PC-9 (cell line): Measurements from ENCODE around the gene RAMP2. TPM values are rescaled to one million over a fixed set of nuclear protein-coding genes. Genes with fewer than 3 reads are reported as not detected.
A peak's percentile ranks its signal among the peaks of the same experiment; 100 is the strongest.

Source experiments
- BruUV-seq: library from RNA; stranded (reverse); fragments of 400-500 nt; replicated peaks from 2 replicates; lab custom pipeline; 2021; lab: Mats Ljungman, UMichigan
- CTCF ChIA-PET: fragments of 300-600 bp; sonication (Branson Sonifier 250); formaldehyde crosslinking; loops from one replicate; lab custom pipeline; 2022; ENCODE audit warnings: antibody characterized with exemption; lab: Charles Lee
- POLR2A ChIA-PET: fragments of 300-600 bp; sonication (Branson Sonifier 250); formaldehyde crosslinking; loops from one replicate; lab custom pipeline; 2022; ENCODE audit warnings: antibody characterized with exemption; ENCODE audit not compliant: unreplicated experiment; lab: Charles Lee
- DNase-seq, 2 experiments: peaks; one replicate each; pipeline versions ENCODE4 v3.0.0 to v3.0.0-alpha.2; 2015 to 2022; ENCODE audit warnings: mixed read lengths in 1 of 2
- H2AFZ ChIP-seq: fragments of 200-600 bp; sonication (generic); 2 replicates; pipeline ENCODE4 v1.8.1; 2017; ENCODE audit warnings: antibody characterized with exemption
- H3F3A ChIP-seq: fragments of 200-600 bp; sonication (generic); 2 replicates; pipeline ENCODE4 v1.8.1; 2017; ENCODE audit warnings: antibody characterized with exemption, mild to moderate bottlenecking, low read depth; ENCODE audit not compliant: insufficient read depth
- H3K27ac ChIP-seq: fragments of 200-600 bp; sonication (generic); 2 replicates; pipeline ENCODE4 v1.6.1; 2016; ENCODE audit warnings: mixed run types
- H3K27me3 ChIP-seq: fragments of 200-600 bp; sonication (generic); 2 replicates; pipeline ENCODE4 v1.6.1; 2016; ENCODE audit warnings: low read depth, mixed run types; ENCODE audit not compliant: insufficient read depth
- H3K36me3 ChIP-seq: fragments of 200-600 bp; sonication (generic); 2 replicates; pipeline ENCODE4 v1.6.1; 2016; ENCODE audit warnings: low read depth, mixed run types
- H3K4me1 ChIP-seq: fragments of 200-600 bp; sonication (generic); replicated peaks from 2 replicates; pipeline ENCODE4 v1.6.1; 2016; ENCODE audit warnings: mixed run types; ENCODE audit not compliant: insufficient read depth
- H3K4me2 ChIP-seq: fragments of 200-600 bp; sonication (generic); 2 replicates; pipeline ENCODE4 v1.6.1; 2017; ENCODE audit warnings: mixed run types
- H3K4me3 ChIP-seq: fragments of 200-600 bp; sonication (generic); 2 replicates; pipeline ENCODE4 v1.6.1; 2016; ENCODE audit warnings: mixed run types
- H3K79me2 ChIP-seq: fragments of 200-600 bp; sonication (generic); 2 replicates; pipeline ENCODE4 v1.6.1; 2017; ENCODE audit warnings: low read depth, mixed run types
- H3K9me2 ChIP-seq: fragments of 200-600 bp; sonication (generic); 2 replicates; pipeline ENCODE4 v1.8.1; 2017; ENCODE audit warnings: mild to moderate bottlenecking; ENCODE audit not compliant: insufficient read depth
- H3K9me3 ChIP-seq: fragments of 200-600 bp; sonication (generic); 2 replicates; pipeline ENCODE4 v1.8.1; 2016; ENCODE audit warnings: low read depth; ENCODE audit not compliant: insufficient read depth
- H4K20me1 ChIP-seq: fragments of 200-600 bp; sonication (generic); 2 replicates; pipeline ENCODE4 v1.8.1; 2017; ENCODE audit not compliant: insufficient read depth
- CTCF ChIP-seq: fragments of 200-600 bp; sonication (generic); conservative IDR thresholded peaks from 2 replicates; pipeline ENCODE4 v1.6.1; 2017; ENCODE audit warnings: mixed run types, antibody characterized with exemption, mild to moderate bottlenecking, moderate library complexity
- EZH2 ChIP-seq: fragments of 200-600 bp; sonication (generic); IDR thresholded peaks from 2 replicates; pipeline ENCODE4 v1.8.0; 2017; ENCODE audit warnings: antibody characterized with exemption, low read depth
- intact Hi-C: fragments of 100-400 bp; cut with micrococcal nuclease; formaldehyde crosslinking; loops from one replicate; pipeline ENCODE4 v1.10.0; 2022; ENCODE audit not compliant: unreplicated experiment
- total RNA-seq: library from RNA; stranded (reverse); gene quantifications from 2 replicates; pipeline ENCODE4 v1.2.3, GENCODE V29; 2021

Gene RAMP2
- total RNA-seq, 1 experiment from 2014 or later: not detected

- Histone ChIP-seq H3K4me1 (peaks cover 30% of the 10 kb centered on the region), H3F3A (peaks cover 18% of the 10 kb centered on the region), H3K9me2 (no peaks in the 10 kb centered on the region), H3K9me3 (no peaks in the 10 kb centered on the region), H3K27me3 (no peaks in the 10 kb centered on the region), H3K79me2 (no peaks in the 10 kb centered on the region), H4K20me1 (no peaks in the 10 kb centered on the region), H3K4me2 (peak overlapping the region; percentile 62), H2AFZ (no peak overlapping the region), H3K4me3 (no peak overlapping the region), H3K36me3 (peaks cover 6% of the 10 kb centered on the region; the same call in 1 of the 2 replicates), H3K27ac (peak overlapping the region; percentile 76)
- intact Hi-C loops: no loop called here
- no peak for TF ChIP-seq EZH2
- no peak for TF ChIP-seq CTCF
- no peak for DNase-seq
- POLR2A ChIA-PET: interaction anchor here (0.6 kb wide), 1 partner anchor 27 kb away, joined by 3 read pairs; no protein-coding TSS in a partner anchor
- BruUV-seq: no TSS peak
- CTCF ChIA-PET: no interaction called here
These were observed 21.4 kb downstream of the RAMP2 start for GRCh38 chr17:42782166-42783061.

- TF ChIP-seq CTCF: no peak
- TF ChIP-seq EZH2: no peak
- H3K9me2 ChIP-seq: no peaks in the 10 kb centered on the region
- ChIA-PET CTCF (interaction anchor here (1.1 kb wide), 1 partner anchor 19 kb away, joined by 6 read pairs; no protein-coding TSS in a partner anchor), POLR2A (interaction anchor here (0.6 kb wide), 1 partner anchor 115 kb away, joined by 3 read pairs; no protein-coding TSS in a partner anchor)
- H3K9me3 ChIP-seq: no peaks in the 10 kb centered on the region
- H3K27me3 ChIP-seq: no peaks in the 10 kb centered on the region
- no peaks in the 10 kb centered on the region for H3K79me2 ChIP-seq
- no peak overlapping the region for H3K4me3 ChIP-seq
- BruUV-seq: no TSS peak
- H3F3A ChIP-seq: peaks cover 15% of the 10 kb centered on the region
- H3K4me1 ChIP-seq: peaks cover 30% of the 10 kb centered on the region
- peaks cover 6% of the 10 kb centered on the region; the same call in 1 of the 2 replicates for H3K36me3 ChIP-seq
- H3K4me2 ChIP-seq: peak overlapping the region; percentile 62
- no peaks in the 10 kb centered on the region for H4K20me1 ChIP-seq
- no peak overlapping the region for H2AFZ ChIP-seq
- peak overlapping the region; percentile 76 for H3K27ac ChIP-seq
- intact Hi-C loops: no loop called here
- DNase-seq: peak; percentile 53 to 91
These were observed 22.2 kb downstream of the RAMP2 start for GRCh38 chr17:42783062-42783790.

DNA sequence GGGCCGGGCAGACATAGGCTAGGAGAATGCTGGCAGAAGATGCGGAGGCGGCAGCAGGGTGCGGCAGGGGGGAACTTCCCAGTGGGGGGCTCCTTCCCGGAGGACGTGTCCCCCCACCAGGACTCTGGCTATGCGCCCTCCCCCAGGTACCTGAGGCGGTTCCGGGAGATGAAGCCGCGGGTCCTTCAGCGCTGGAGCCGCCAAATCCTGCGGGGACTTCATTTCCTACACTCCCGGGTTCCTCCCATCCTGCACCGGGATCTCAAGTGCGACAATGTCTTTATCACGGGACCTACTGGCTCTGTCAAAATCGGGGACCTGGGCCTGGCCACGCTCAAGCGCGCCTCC is 22.7 kb downstream of the RAMP2 start:
- no peak for DNase-seq
- no peaks in the 10 kb centered on the region for H3K9me3 ChIP-seq
- H3K4me2 ChIP-seq: peak overlapping the region; percentile 62
- H2AFZ ChIP-seq: no peak overlapping the region
- CTCF ChIA-PET: interaction anchor here (1.1 kb wide), 1 partner anchor 20 kb away, joined by 6 read pairs; no protein-coding TSS in a partner anchor
- peaks cover 11% of the 10 kb centered on the region for H3F3A ChIP-seq
- peaks cover 6% of the 10 kb centered on the region; the same call in 1 of the 2 replicates for H3K36me3 ChIP-seq
- H3K79me2 ChIP-seq: no peaks in the 10 kb centered on the region
- H3K27me3 ChIP-seq: no peaks in the 10 kb centered on the region
- peaks cover 30% of the 10 kb centered on the region for H3K4me1 ChIP-seq
- POLR2A ChIA-PET: interaction anchor here (0.6 kb wide), 1 partner anchor 116 kb away, joined by 3 read pairs; no protein-coding TSS in a partner anchor
- no peaks in the 10 kb centered on the region for H4K20me1 ChIP-seq
- no TSS peak for BruUV-seq
- peak overlapping the region; percentile 62 for H3K27ac ChIP-seq
- intact Hi-C loops: no loop called here
- no peak overlapping the region for H3K4me3 ChIP-seq
- no peak for TF ChIP-seq CTCF
- TF ChIP-seq EZH2: no peak
- H3K9me2 ChIP-seq: no peaks in the 10 kb centered on the region
